Natural killer cell (primary cell): ENCODE data around the gene MYD88. TPM values are rescaled to one million over a fixed set of nuclear protein-coding genes. Genes with fewer than 3 reads are reported as not detected.
A peak's percentile ranks its signal among the peaks of the same experiment; 100 is the strongest.

ENCODE experiments used
- ATAC-seq, 3 donors: fragments of 150-1000 bp in 2 of 3; fragments of 200-7000 bp in 1 of 3; cut with Tn5 transposase; 1 replicate in 1 of 3; 2 replicates in 2 of 3; pipeline ENCODE4 v1.10.0; 2021; ENCODE audit warnings: mild to moderate bottlenecking in 2 of 3, moderate library complexity in 2 of 3
- DNase-seq, 2 donors: peaks; one replicate each; pipeline versions ENCODE4 v3.0.0 to v3.0.0-alpha.2; 2013 to 2021; ENCODE audit warnings: mixed read lengths in 1 of 2
- H3K27ac ChIP-seq: one replicate; pipeline ENCODE4 v1.5.1; 2013; ENCODE audit warnings: mild to moderate bottlenecking, low read length
- H3K27me3 ChIP-seq: one replicate; pipeline ENCODE4 v1.6.1; 2013; ENCODE audit warnings: low read length; ENCODE audit not compliant: control insufficient read depth, insufficient read depth
- H3K36me3 ChIP-seq: one replicate; pipeline ENCODE4 v1.6.1; 2013; ENCODE audit warnings: low read length; ENCODE audit not compliant: control insufficient read depth, insufficient read depth
- H3K4me1 ChIP-seq: one replicate; pipeline ENCODE4 v1.6.1; 2013; ENCODE audit warnings: low read length; ENCODE audit not compliant: control insufficient read depth, insufficient read depth
- H3K4me3 ChIP-seq: one replicate; pipeline ENCODE4 v1.5.1; 2013; ENCODE audit warnings: low read length
- H3K9me3 ChIP-seq: one replicate; pipeline ENCODE4 v1.6.1; 2013; ENCODE audit warnings: low read length; ENCODE audit not compliant: control insufficient read depth, insufficient read depth
- H3K27ac Mint-ChIP-seq, 2 donors: one replicate each; pipeline ENCODE4 v1.8.0; 2022; ENCODE audit warnings: mild to moderate bottlenecking in 2 of 2, mixed read lengths in 2 of 2, moderate library complexity in 1 of 2
- H3K27me3 Mint-ChIP-seq, 2 donors: one replicate each; pipeline ENCODE4 v1.8.0; 2022; ENCODE audit warnings: low read depth in 2 of 2, mixed read lengths in 2 of 2
- H3K36me3 Mint-ChIP-seq: one replicate; pipeline ENCODE4 v1.8.0; 2022; ENCODE audit warnings: mixed read lengths
- H3K4me1 Mint-ChIP-seq, 2 donors: one replicate each; pipeline ENCODE4 v1.8.0; 2022; ENCODE audit warnings: mixed read lengths in 2 of 2
- H3K4me3 Mint-ChIP-seq: one replicate; pipeline ENCODE4 v1.8.0; 2022; ENCODE audit warnings: mild to moderate bottlenecking, moderate library complexity, mixed read lengths
- H3K9me3 Mint-ChIP-seq, 2 donors: one replicate each; pipeline ENCODE4 v1.8.0; 2022; ENCODE audit warnings: mixed read lengths in 2 of 2
- CTCF ChIP-seq: fragments of 200-600 bp; IDR thresholded peaks from one replicate; pipeline ENCODE4 v1.8.0; 2022; ENCODE audit warnings: antibody characterized with exemption
- WGBS: methylation state at CpG from one replicate; pipeline ENCODE4 v1.1.7; 2013; ENCODE audit warnings: missing lambda C conversion rate; ENCODE audit not compliant: insufficient coverage; 5-methylcytosine and 5-hydroxymethylcytosine counted together
- intact Hi-C: fragments of 100-400 bp; cut with micrococcal nuclease; formaldehyde crosslinking; loops from one replicate; pipeline ENCODE4 v1.14.2; 2022
- total RNA-seq, 4 donors: library from RNA; stranded (reverse); fragments of 120-200 nt in 1 of 4; gene quantifications; one replicate each; pipeline versions ENCODE4 v1.2.3 to v1.2.4, GENCODE V29; 2013 to 2022

MYD88 gene
- total RNA-seq, 3 donors from 2014 or later (not counting 1 experiment from before 2014, with no cell fraction given) = 60.5 to 71.0 (median 67.7) TPM

GRCh38 chr3:38139652-38140051, 1.2 kb downstream of the MYD88 start:
- peak overlapping the region; percentile 95 for H3K27ac ChIP-seq
- peaks cover 55% of the 10 kb centered on the region for H3K4me1 ChIP-seq
- no peak for TF ChIP-seq CTCF
- no peaks in the 10 kb centered on the region for H3K27me3 ChIP-seq
- H3K9me3 ChIP-seq = no peaks in the 10 kb centered on the region
- H3K27ac Mint-ChIP-seq = peak overlapping the region; percentile 95
- peak overlapping the region; percentile 95 for H3K4me3 ChIP-seq
- peak overlapping the region; percentile 99 for H3K4me3 Mint-ChIP-seq
- intact Hi-C loops = no loop called here
- H3K36me3 Mint-ChIP-seq = no peaks in the 10 kb centered on the region
- no peaks in the 10 kb centered on the region for H3K27me3 Mint-ChIP-seq
- no peak for ATAC-seq
- peak in 1 of 2 donors; percentile 17 for DNase-seq
- H3K9me3 Mint-ChIP-seq = no peaks in the 10 kb centered on the region
- WGBS = 75% methylated on average over 7 of the region's 7 CpGs
- peaks cover 62 to 64% of the 10 kb centered on the region in 2 donors for H3K4me1 Mint-ChIP-seq
- peaks cover 14% of the 10 kb centered on the region for H3K36me3 ChIP-seq

DNA sequence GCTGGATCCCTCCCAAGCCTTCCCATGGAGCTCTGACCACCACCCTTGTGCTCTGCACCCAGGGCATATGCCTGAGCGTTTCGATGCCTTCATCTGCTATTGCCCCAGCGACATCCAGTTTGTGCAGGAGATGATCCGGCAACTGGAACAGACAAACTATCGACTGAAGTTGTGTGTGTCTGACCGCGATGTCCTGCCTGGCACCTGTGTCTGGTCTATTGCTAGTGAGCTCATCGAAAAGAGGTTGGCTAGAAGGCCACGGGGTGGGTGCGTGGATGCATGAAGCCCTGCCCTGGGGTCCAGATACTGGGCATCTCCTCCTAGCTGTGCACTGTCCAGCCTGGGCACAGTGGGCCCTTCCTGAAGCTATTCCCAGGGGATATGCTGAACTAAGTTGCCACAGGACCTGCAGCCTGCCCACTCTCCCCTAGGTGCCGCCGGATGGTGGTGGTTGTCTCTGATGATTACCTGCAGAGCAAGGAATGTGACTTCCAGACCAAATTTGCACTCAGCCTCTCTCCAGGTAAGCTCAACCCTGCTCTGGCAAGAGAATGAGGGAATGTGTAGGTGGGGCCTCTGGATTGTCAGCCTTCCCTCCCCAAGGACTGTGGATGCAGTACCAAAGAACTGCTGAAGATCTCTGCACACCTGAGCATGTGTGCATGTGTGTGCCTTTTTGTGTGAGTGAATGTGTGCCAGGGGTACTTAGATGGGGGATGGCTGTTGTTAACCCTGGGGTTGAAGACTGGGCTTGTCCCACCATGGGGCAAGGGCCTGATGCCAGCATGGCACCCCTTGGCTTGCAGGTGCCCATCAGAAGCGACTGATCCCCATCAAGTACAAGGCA, 2.1 kb downstream of the MYD88 start:
- Histone ChIP-seq H3K4me3 (no peak overlapping the region), H3K27me3 (no peaks in the 10 kb centered on the region), H3K9me3 (no peaks in the 10 kb centered on the region), H3K4me1 (peaks cover 48% of the 10 kb centered on the region), H3K36me3 (peaks cover 14% of the 10 kb centered on the region), H3K27ac (no peak overlapping the region)
- no peak for TF ChIP-seq CTCF
- no peak for DNase-seq
- WGBS = 99% methylated on average over 13 of the region's 13 CpGs
- Mint-ChIP-seq H3K27me3 (no peaks in the 10 kb centered on the region), H3K36me3 (no peaks in the 10 kb centered on the region), H3K4me1 (peaks cover 54 to 56% of the 10 kb centered on the region in 2 donors), H3K9me3 (no peaks in the 10 kb centered on the region), H3K27ac (peak overlapping the region; percentile 95), H3K4me3 (peak overlapping the region; percentile 99)
- intact Hi-C loops = no loop called here
- ATAC-seq = no peak

DNA sequence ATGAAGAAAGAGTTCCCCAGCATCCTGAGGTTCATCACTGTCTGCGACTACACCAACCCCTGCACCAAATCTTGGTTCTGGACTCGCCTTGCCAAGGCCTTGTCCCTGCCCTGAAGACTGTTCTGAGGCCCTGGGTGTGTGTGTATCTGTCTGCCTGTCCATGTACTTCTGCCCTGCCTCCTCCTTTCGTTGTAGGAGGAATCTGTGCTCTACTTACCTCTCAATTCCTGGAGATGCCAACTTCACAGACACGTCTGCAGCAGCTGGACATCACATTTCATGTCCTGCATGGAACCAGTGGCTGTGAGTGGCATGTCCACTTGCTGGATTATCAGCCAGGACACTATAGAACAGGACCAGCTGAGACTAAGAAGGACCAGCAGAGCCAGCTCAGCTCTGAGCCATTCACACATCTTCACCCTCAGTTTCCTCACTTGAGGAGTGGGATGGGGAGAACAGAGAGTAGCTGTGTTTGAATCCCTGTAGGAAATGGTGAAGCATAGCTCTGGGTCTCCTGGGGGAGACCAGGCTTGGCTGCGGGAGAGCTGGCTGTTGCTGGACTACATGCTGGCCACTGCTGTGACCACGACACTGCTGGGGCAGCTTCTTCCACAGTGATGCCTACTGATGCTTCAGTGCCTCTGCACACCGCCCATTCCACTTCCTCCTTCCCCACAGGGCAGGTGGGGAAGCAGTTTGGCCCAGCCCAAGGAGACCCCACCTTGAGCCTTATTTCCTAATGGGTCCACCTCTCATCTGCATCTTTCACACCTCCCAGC, 2.9 kb downstream of the MYD88 start:
- H3K4me1 Mint-ChIP-seq = peaks cover 46 to 48% of the 10 kb centered on the region in 2 donors
- DNase-seq = no peak
- peaks cover 4% of the 10 kb centered on the region for H3K9me3 ChIP-seq
- H3K4me1 ChIP-seq = peaks cover 40% of the 10 kb centered on the region
- intact Hi-C loops = no loop called here
- TF ChIP-seq CTCF = no peak
- no peak overlapping the region for H3K4me3 ChIP-seq
- peak overlapping the region; percentile 50 for H3K4me3 Mint-ChIP-seq
- peaks cover 14% of the 10 kb centered on the region for H3K36me3 ChIP-seq
- no peak for ATAC-seq
- H3K27me3 ChIP-seq = no peaks in the 10 kb centered on the region
- H3K36me3 Mint-ChIP-seq = peaks cover 4% of the 10 kb centered on the region
- H3K27me3 Mint-ChIP-seq = no peaks in the 10 kb centered on the region
- H3K27ac ChIP-seq = no peak overlapping the region
- H3K9me3 Mint-ChIP-seq = peaks cover 2 to 3% of the 10 kb centered on the region in 2 donors
- WGBS = 90% methylated on average over 7 of the region's 7 CpGs
- H3K27ac Mint-ChIP-seq = peak overlapping the region; percentile 55 to 64
